T-helper 1 cell treated with Interleukin-12 subunit alpha and Interleukin-12 subunit beta and Interleukin-4 antibody, amounts not matched to agents 30 ng/mL and 1 ng/mL, for 36 hours (primary cell): ENCODE results near the gene ICE2. TPM values are rescaled to one million over a fixed set of nuclear protein-coding genes. Genes with fewer than 3 reads are reported as not detected.
"Not testable (repeated sequence)": the region's sequence is repeated elsewhere in the genome, so short reads cannot be mapped to it uniquely, and the experiment has no call there.

Experiments used
- intact Hi-C: fragments of 100-400 bp; cut with micrococcal nuclease; formaldehyde crosslinking; loops from one replicate; pipeline ENCODE4 v1.15.1; 2024
- total RNA-seq: library from RNA; stranded (reverse); gene quantifications from 2 replicates; pipeline ENCODE4 v1.2.3, GENCODE V29; 2022

ICE2 gene
- total RNA-seq, 1 donor from 2014 or later: 70.7 TPM

GRCh38 chr15:60411774-60412425 lies 67.0 kb downstream of the ICE2 start:
- intact Hi-C loops: no loop called here

GRCh38 chr15:60410350-60410749 lies 68.6 kb downstream of the ICE2 start:
- intact Hi-C loops: not testable (repeated sequence)

GRCh38 chr15:60408463-60408981 lies 70.4 kb downstream of the ICE2 start:
- intact Hi-C loops: loop anchor here (1.0 kb wide), 2 partner anchors 10 to 46 kb away; no protein-coding TSS in a partner anchor

- intact Hi-C loops: no loop called here
Observed at GRCh38 chr15:60407415-60407805, 71.5 kb downstream of the ICE2 start.

- intact Hi-C loops: no loop called here
Observed at GRCh38 chr15:60406513-60407414, 72.2 kb downstream of the ICE2 start.

- intact Hi-C loops: no loop called here
Observed at GRCh38 chr15:60405399-60405798, 73.5 kb downstream of the ICE2 start.

GRCh38 chr15:60404351-60404750 lies 74.6 kb downstream of the ICE2 start:
- intact Hi-C loops: not testable (repeated sequence)

GRCh38 chr15:60400944-60401343 lies 78.0 kb downstream of the ICE2 start:
- intact Hi-C loops: no loop called here

GRCh38 chr15:60399931-60400330 lies 79.0 kb downstream of the ICE2 start:
- intact Hi-C loops: loop anchor here (2.0 to 10.0 kb wide), 9 partner anchors 42 to 1662 kb away; partner anchors contain the start of genes BNIP2, RNF111, SLTM and VPS13C

GRCh38 chr15:60399246-60399915 lies 79.6 kb downstream of the ICE2 start:
- intact Hi-C loops: loop anchor here (2.0 to 10.0 kb wide), 9 partner anchors 43 to 1663 kb away; partner anchors contain the start of genes BNIP2, RNF111, SLTM and VPS13C

- intact Hi-C loops: loop anchor here (1.0 to 10.0 kb wide), 13 partner anchors 9 to 1664 kb away; partner anchors contain the start of genes BNIP2, ICE2, RNF111 and SLTM
Observed at GRCh38 chr15:60397772-60398445, 81.0 kb downstream of the ICE2 start, which contains the start of gene ANXA2. TSS of gene ANXA2 (minus strand) at chr15:60397986. CDS start at chr15:60386075, 11,911 bp downstream.

GRCh38 chr15:60396958-60397771 lies 81.8 kb downstream of the ICE2 start:
- intact Hi-C loops: loop anchor here (5.0 to 10.0 kb wide), 6 partner anchors 45 to 1665 kb away; partner anchors contain the start of genes RNF111, SLTM and VPS13C

GRCh38 chr15:60396560-60396957 lies 82.4 kb downstream of the ICE2 start:
- intact Hi-C loops: loop anchor here (5.0 to 10.0 kb wide), 6 partner anchors 46 to 1666 kb away; partner anchors contain the start of genes RNF111, SLTM and VPS13C

- intact Hi-C loops: loop anchor here (5.0 to 10.0 kb wide), 6 partner anchors 46 to 1666 kb away; partner anchors contain the start of genes RNF111, SLTM and VPS13C
Observed at GRCh38 chr15:60396100-60396499, 82.8 kb downstream of the ICE2 start.

- intact Hi-C loops: loop anchor here (5.0 to 10.0 kb wide), 6 partner anchors 47 to 1667 kb away; partner anchors contain the start of genes RNF111, SLTM and VPS13C
Observed at GRCh38 chr15:60395276-60396011, 83.5 kb downstream of the ICE2 start.

- intact Hi-C loops: loop anchor here (5.0 to 10.0 kb wide), 6 partner anchors 48 to 1668 kb away; partner anchors contain the start of genes RNF111, SLTM and VPS13C
Observed at GRCh38 chr15:60394689-60395097, 84.2 kb downstream of the ICE2 start.

GRCh38 chr15:60392986-60393790 lies 85.8 kb downstream of the ICE2 start:
- intact Hi-C loops: loop anchor here (10.0 kb wide), 1 partner anchor 598 kb away; no protein-coding TSS in a partner anchor
